Stimulated activated CD4-positive, alpha-beta T cell treated with anti-CD3 and anti-CD28 coated beads, Interleukin-1b, Interleukin-23, amount 100 ng/mL, for 1 hour (primary cell): ENCODE results near the gene ETDB.
"Not testable (repeated sequence)": the region's sequence is repeated elsewhere in the genome, so short reads cannot be mapped to it uniquely, and the experiment has no call there.

Experiments
- DNase-seq, 2 donors: peaks; one replicate each; pipeline ENCODE4 v3.0.0-alpha.2; 2020; ENCODE audit warnings: low read depth in 2 of 2

ETDB gene

GRCh38 chrX:135120056-135120576 lies at the start of gene ETDB:
ETDB (minus strand) TSS chrX:135120526; CDS start chrX:135119261, 1,265 bp downstream.
- DNase-seq, result not testable (repeated sequence)

DNA sequence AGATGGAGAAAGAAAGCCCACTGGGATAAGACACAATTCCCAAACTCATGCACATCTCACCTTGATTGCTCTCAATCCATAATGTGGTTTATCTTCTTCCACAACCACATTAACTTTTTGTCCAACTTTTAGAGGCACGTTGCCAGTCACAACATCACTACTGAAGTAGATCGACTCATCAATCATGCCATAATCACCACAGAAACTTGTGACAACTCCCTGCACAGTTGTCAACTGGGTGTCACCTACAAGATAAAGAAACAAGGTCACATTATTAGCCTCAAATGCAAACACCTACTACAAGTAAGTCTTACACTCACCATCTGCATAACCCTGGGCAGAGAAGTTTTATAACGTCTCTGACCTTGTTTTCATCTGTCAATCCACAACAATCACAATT lies 49.2 kb upstream of the ETDB start:
- not testable (repeated sequence) for DNase-seq

DNA sequence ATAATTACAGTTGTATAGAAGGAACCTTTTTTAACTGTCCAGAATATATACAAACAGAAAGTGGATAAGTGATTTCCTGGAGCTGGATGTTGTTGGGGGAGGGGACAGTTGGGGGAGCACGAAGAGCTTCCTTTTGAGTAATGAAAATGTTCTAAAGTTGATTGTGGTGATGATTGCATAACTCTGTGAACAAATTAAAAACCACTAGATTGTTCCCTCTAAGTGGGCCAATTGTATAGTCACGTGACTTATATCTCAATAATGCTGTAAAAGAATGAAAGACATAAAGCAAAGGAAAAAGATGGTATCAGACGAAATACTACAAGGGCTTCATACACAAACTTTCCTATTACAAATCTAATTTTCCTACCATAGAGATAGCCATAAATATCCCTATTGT lies 48.2 kb upstream of the ETDB start:
- DNase-seq, result no peak

- DNase-seq, result not testable (repeated sequence)
These were observed 34.4 kb upstream of the ETDB start for GRCh38 chrX:135154688-135155087.

DNA sequence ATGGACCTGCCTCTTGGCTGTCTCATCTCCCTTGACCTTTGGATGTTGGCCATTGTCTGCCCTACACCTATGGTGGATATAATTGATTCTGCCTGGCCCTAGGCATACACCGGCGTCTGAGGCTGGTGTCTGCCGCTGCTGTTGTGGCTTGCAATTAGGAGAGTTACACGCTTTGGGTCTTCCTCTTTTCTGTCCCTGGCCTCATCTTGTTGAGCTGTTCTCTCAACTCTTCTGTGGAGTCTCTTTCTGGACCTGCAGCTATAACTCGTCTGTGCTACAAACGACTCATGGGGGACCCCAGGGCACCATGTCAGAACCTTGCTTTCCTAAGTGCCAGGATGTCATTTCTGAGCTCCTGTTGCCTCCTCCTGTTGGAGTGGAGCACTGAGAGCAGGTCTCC lies 5.8 kb upstream of the ETDB start:
- DNase-seq, result not testable (repeated sequence)

- not testable (repeated sequence) for DNase-seq
These were observed 4.3 kb downstream of the ETDB start for GRCh38 chrX:135116064-135116463.

GRCh38 chrX:135114392-135114791 lies 5.9 kb downstream of the ETDB start:
- DNase-seq, result no peak

DNA sequence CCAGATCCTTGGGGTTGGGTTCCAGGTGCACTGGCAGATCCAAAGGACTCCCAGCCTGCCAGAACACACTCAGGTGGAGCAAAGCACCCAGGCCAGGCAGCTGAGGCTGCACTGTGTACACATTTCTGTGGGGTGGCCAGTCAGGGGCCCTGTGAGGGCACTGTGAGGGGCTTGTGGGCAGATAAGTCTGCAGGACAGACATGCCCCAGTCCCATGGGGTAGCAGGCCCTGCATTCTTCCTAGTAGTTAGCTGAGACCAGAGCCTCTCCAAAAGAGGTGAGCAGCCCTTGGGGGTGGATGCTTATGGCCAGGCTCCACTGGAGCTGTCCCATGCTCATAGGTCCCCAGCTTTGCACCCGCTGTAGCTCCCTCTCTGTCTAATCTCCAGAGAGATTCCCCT lies 7.6 kb downstream of the ETDB start:
- no peak for DNase-seq

GRCh38 chrX:135112096-135112729 lies 8.1 kb downstream of the ETDB start:
- no peak for DNase-seq

GRCh38 chrX:135109554-135109953 lies 10.8 kb downstream of the ETDB start:
- DNase-seq, result no peak

DNA sequence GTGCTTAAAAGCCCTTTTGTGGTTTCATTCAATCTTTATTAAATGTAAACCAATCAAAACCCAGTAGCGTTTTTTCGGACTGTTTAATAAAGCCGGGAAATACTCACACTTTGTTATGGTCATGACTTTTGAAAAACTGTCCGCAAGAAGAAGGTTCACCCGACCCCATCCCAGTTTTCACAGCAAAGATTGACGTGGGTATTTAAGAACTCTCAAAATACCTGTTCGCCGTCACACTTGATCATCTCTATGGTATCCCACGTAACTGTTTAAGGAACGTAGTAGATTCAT lies 20.9 kb downstream of the ETDB start:
- DNase-seq, result no peak

DNA sequence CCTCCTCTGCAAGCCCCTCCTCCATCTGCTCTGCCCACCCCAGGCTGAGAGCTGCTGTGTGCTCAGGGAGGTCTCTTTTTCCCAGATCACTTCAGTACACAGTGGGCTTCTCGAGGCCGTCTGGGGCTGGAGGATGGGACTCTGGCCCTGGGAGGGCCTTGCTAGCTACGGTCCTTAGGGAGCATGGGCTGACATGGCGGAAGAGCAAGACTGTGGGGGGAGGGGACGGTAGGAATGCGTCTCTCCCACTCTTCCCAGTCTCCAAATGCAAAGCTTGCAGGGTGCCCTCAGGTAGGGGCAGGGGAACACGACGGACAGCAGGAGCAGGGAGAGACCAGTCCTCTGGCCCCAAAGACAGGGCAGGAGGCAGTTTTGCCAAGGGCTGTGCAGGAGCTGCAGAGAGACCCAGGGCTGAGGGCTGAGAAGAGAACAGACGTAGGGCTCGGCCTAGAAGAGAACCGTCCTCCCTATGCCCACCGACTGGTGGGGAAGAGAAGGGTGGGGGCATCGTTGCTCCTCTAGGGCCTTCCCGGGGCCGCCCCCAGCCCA lies 23.1 kb downstream of the ETDB start:
- DNase-seq, result not testable (repeated sequence)

DNA sequence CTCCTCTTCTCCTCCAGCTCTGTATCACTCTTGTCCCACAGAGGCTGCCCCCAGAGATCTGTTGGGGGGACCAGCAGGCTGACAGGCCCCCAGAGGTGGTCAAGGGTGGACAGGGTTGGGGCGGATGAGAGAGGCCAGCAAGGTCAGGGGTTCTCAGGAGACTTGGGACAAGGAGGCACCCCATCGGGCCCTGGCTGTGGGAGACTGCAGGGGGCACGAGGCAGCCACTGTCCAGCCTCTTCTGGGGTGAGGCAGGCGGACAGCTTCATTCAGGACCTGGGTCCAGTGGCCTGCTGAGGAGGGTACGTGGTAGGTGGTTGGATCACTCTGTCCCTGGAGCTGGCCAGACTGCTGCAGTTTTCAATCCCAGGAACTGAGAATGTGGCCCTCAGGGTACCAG lies 24.6 kb downstream of the ETDB start:
- no peak for DNase-seq

GRCh38 chrX:135094726-135095125 lies 25.6 kb downstream of the ETDB start:
- no peak for DNase-seq

DNA sequence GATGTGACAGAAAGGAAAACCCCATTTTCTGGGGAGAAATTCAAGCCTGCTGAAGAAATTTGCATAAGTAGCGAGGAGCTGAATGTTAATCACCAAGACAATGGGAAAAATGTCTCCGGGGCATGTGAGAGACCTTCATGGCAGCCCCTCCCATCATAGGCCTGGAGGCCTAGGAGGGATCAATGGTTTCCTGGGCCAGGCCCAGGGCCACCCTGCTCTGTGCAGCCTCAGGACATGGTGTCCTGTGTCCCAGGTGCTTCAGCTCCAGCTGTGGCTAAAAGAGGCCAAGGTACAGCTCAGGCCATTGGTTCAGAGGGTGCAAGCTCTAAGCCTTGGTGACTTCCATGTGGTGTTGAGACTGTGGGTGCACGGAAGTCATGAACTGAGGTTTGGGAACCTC lies 31.2 kb downstream of the ETDB start:
- no peak for DNase-seq

DNA sequence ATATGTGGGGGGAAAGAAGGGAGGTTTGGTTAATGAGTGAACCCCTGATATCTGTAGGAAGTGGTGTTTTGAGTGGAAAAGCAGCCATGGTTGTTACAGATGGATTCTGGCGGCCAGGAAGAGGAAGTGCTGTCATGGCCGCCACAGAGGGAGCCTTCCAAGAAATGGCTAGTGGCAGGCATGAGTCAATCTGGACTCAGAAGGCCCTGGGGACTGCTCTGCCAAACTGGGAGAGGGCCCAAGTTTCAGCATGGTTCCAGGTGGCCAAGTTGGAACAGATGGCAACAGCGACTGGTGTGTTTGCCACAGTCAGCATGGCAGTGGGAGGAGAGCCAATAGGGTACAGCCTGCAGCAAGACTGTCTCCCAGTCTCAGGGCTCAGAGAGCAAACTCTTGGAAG lies 32.5 kb downstream of the ETDB start:
- DNase-seq, result no peak

- no peak for DNase-seq
These were observed 34.0 kb downstream of the ETDB start for GRCh38 chrX:135086197-135086854.

GRCh38 chrX:135081693-135082404 lies 38.5 kb downstream of the ETDB start:
- DNase-seq, result no peak
